Natural killer cell (primary cell): ENCODE data around the gene COX10. TPM values are rescaled to one million over a fixed set of nuclear protein-coding genes. Genes with fewer than 3 reads are reported as not detected.
"Not testable (repeated sequence)": the region's sequence is repeated elsewhere in the genome, so short reads cannot be mapped to it uniquely, and the experiment has no call there.

Experiments
- ATAC-seq, 3 donors: fragments of 150-1000 bp in 2 of 3; fragments of 200-7000 bp in 1 of 3; cut with Tn5 transposase; 1 replicate in 1 of 3; 2 replicates in 2 of 3; pipeline ENCODE4 v1.10.0; 2021; ENCODE audit warnings: mild to moderate bottlenecking in 2 of 3, moderate library complexity in 2 of 3
- DNase-seq, 2 donors: peaks; one replicate each; pipeline versions ENCODE4 v3.0.0 to v3.0.0-alpha.2; 2013 to 2021; ENCODE audit warnings: mixed read lengths in 1 of 2
- H3K27ac ChIP-seq: one replicate; pipeline ENCODE4 v1.5.1; 2013; ENCODE audit warnings: mild to moderate bottlenecking, low read length
- H3K27me3 ChIP-seq: one replicate; pipeline ENCODE4 v1.6.1; 2013; ENCODE audit warnings: low read length; ENCODE audit not compliant: control insufficient read depth, insufficient read depth
- H3K36me3 ChIP-seq: one replicate; pipeline ENCODE4 v1.6.1; 2013; ENCODE audit warnings: low read length; ENCODE audit not compliant: control insufficient read depth, insufficient read depth
- H3K4me1 ChIP-seq: one replicate; pipeline ENCODE4 v1.6.1; 2013; ENCODE audit warnings: low read length; ENCODE audit not compliant: control insufficient read depth, insufficient read depth
- H3K4me3 ChIP-seq: one replicate; pipeline ENCODE4 v1.5.1; 2013; ENCODE audit warnings: low read length
- H3K9me3 ChIP-seq: one replicate; pipeline ENCODE4 v1.6.1; 2013; ENCODE audit warnings: low read length; ENCODE audit not compliant: control insufficient read depth, insufficient read depth
- H3K27ac Mint-ChIP-seq, 2 donors: one replicate each; pipeline ENCODE4 v1.8.0; 2022; ENCODE audit warnings: mild to moderate bottlenecking in 2 of 2, mixed read lengths in 2 of 2, moderate library complexity in 1 of 2
- H3K27me3 Mint-ChIP-seq, 2 donors: one replicate each; pipeline ENCODE4 v1.8.0; 2022; ENCODE audit warnings: low read depth in 2 of 2, mixed read lengths in 2 of 2
- H3K36me3 Mint-ChIP-seq: one replicate; pipeline ENCODE4 v1.8.0; 2022; ENCODE audit warnings: mixed read lengths
- H3K4me1 Mint-ChIP-seq, 2 donors: one replicate each; pipeline ENCODE4 v1.8.0; 2022; ENCODE audit warnings: mixed read lengths in 2 of 2
- H3K4me3 Mint-ChIP-seq: one replicate; pipeline ENCODE4 v1.8.0; 2022; ENCODE audit warnings: mild to moderate bottlenecking, moderate library complexity, mixed read lengths
- H3K9me3 Mint-ChIP-seq, 2 donors: one replicate each; pipeline ENCODE4 v1.8.0; 2022; ENCODE audit warnings: mixed read lengths in 2 of 2
- CTCF ChIP-seq: fragments of 200-600 bp; IDR thresholded peaks from one replicate; pipeline ENCODE4 v1.8.0; 2022; ENCODE audit warnings: antibody characterized with exemption
- WGBS: methylation state at CpG from one replicate; pipeline ENCODE4 v1.1.7; 2013; ENCODE audit warnings: missing lambda C conversion rate; ENCODE audit not compliant: insufficient coverage; 5-methylcytosine and 5-hydroxymethylcytosine counted together
- intact Hi-C: fragments of 100-400 bp; cut with micrococcal nuclease; formaldehyde crosslinking; loops from one replicate; pipeline ENCODE4 v1.14.2; 2022
- total RNA-seq, 4 donors: library from RNA; stranded (reverse); fragments of 120-200 nt in 1 of 4; gene quantifications; one replicate each; pipeline versions ENCODE4 v1.2.3 to v1.2.4, GENCODE V29; 2013 to 2022

Gene COX10
- total RNA-seq, 3 donors from 2014 or later (not counting 1 experiment from before 2014, with no cell fraction given) = 12.5 to 17.0 (median 13.5) TPM

GRCh38 chr17:14228903-14229302, 159.6 kb downstream of the COX10 start:
- Histone ChIP-seq H3K36me3 (no peaks in the 10 kb centered on the region), H3K9me3 (no peaks in the 10 kb centered on the region), H3K27ac (no peak overlapping the region), H3K4me3 (no peak overlapping the region), H3K27me3 (no peaks in the 10 kb centered on the region), H3K4me1 (no peaks in the 10 kb centered on the region)
- H3K36me3 Mint-ChIP-seq = no peaks in the 10 kb centered on the region
- H3K4me1 Mint-ChIP-seq = peaks cover 0 to 14% of the 10 kb centered on the region in 2 donors
- intact Hi-C loops = no loop called here
- no peak for TF ChIP-seq CTCF
- no peak overlapping the region for H3K4me3 Mint-ChIP-seq
- no peaks in the 10 kb centered on the region for H3K9me3 Mint-ChIP-seq
- DNase-seq (no peak), ATAC-seq (no peak)
- WGBS = 92% methylated on average over 4 of the region's 4 CpGs
- H3K27ac Mint-ChIP-seq = no peak overlapping the region
- H3K27me3 Mint-ChIP-seq = peaks cover 5 to 9% of the 10 kb centered on the region in 2 donors

GRCh38 chr17:14231187-14231586, 161.9 kb downstream of the COX10 start:
- H3K36me3 Mint-ChIP-seq, H3K9me3 Mint-ChIP-seq, H3K9me3 ChIP-seq, intact Hi-C loops, ATAC-seq, H3K27me3 ChIP-seq, H3K4me1 ChIP-seq, DNase-seq, H3K4me3 ChIP-seq, H3K36me3 ChIP-seq, H3K27ac ChIP-seq, H3K4me1 Mint-ChIP-seq, H3K27ac Mint-ChIP-seq, H3K4me3 Mint-ChIP-seq, H3K27me3 Mint-ChIP-seq: not testable (repeated sequence)
- 100% methylated on average over 2 of the region's 6 CpGs for WGBS

GRCh38 chr17:14235047-14235446, 165.7 kb downstream of the COX10 start:
- DNase-seq, H3K27ac Mint-ChIP-seq, H3K4me1 ChIP-seq, H3K27me3 ChIP-seq, intact Hi-C loops, H3K4me3 Mint-ChIP-seq, H3K9me3 ChIP-seq, H3K27me3 Mint-ChIP-seq, ATAC-seq, H3K27ac ChIP-seq, H3K36me3 ChIP-seq, H3K4me1 Mint-ChIP-seq, H3K36me3 Mint-ChIP-seq, H3K9me3 Mint-ChIP-seq, H3K4me3 ChIP-seq: not testable (repeated sequence)
- 100% methylated on average over 2 of the region's 2 CpGs for WGBS

- H3K36me3 Mint-ChIP-seq, H3K9me3 ChIP-seq, H3K9me3 Mint-ChIP-seq, H3K27me3 Mint-ChIP-seq, H3K27ac Mint-ChIP-seq, intact Hi-C loops, ATAC-seq, H3K27ac ChIP-seq, H3K4me3 Mint-ChIP-seq, DNase-seq, H3K36me3 ChIP-seq, H3K4me1 Mint-ChIP-seq, H3K4me1 ChIP-seq, H3K4me3 ChIP-seq, H3K27me3 ChIP-seq: not testable (repeated sequence)
- WGBS = 75% methylated on average over 3 of the region's 9 CpGs
Observed at GRCh38 chr17:14236032-14236431, 166.7 kb downstream of the COX10 start.

GRCh38 chr17:14236762-14237161, 167.5 kb downstream of the COX10 start, which contains the start of gene CDRT15:
CDRT15 (minus strand) TSS chr17:14236862; CDS start chr17:14236833, 29 bp downstream.
- H3K9me3 ChIP-seq, H3K4me1 Mint-ChIP-seq, H3K9me3 Mint-ChIP-seq, H3K4me3 ChIP-seq, H3K27me3 Mint-ChIP-seq, DNase-seq, H3K36me3 Mint-ChIP-seq, intact Hi-C loops, H3K27ac ChIP-seq, H3K4me3 Mint-ChIP-seq, H3K4me1 ChIP-seq, H3K27me3 ChIP-seq, H3K36me3 ChIP-seq, H3K27ac Mint-ChIP-seq, ATAC-seq: not testable (repeated sequence)
- WGBS = 98% methylated on average over 8 of the region's 11 CpGs

- intact Hi-C loops, H3K27me3 ChIP-seq, H3K27ac Mint-ChIP-seq, H3K4me3 ChIP-seq, H3K27me3 Mint-ChIP-seq, H3K9me3 Mint-ChIP-seq, H3K36me3 ChIP-seq, H3K4me1 Mint-ChIP-seq, H3K4me1 ChIP-seq, H3K4me3 Mint-ChIP-seq, DNase-seq, ATAC-seq, H3K9me3 ChIP-seq, H3K36me3 Mint-ChIP-seq, H3K27ac ChIP-seq: not testable (repeated sequence)
- no CpG with 5 or more reads among the region's 5 CpGs for WGBS
Observed at GRCh38 chr17:14239271-14239670, 170.0 kb downstream of the COX10 start.
